Hepatocyte (in vitro differentiated cells): ENCODE measurements around the gene BDKRB1.

Experiments used
- CTCF ChIP-seq: fragments of 200-600 bp; sonication (generic); IDR thresholded peaks from 2 replicates; pipeline ENCODE4 v1.5.1; 2016; ENCODE audit warnings: antibody characterized with exemption, mild to moderate bottlenecking; ENCODE audit not compliant: poor library complexity
- EZH2 ChIP-seq: fragments of 200-600 bp; sonication (generic); IDR thresholded peaks from 2 replicates; pipeline ENCODE4 v1.6.1; 2016; ENCODE audit warnings: antibody characterized with exemption, mild to moderate bottlenecking, borderline replicate concordance

- no peak for TF ChIP-seq CTCF
- TF ChIP-seq EZH2: no peak
These were observed 7.0 kb upstream of the BDKRB1 start for GRCh38 chr14:96249029-96249428.
